MM.1S (cell line): ENCODE measurements around the gene EPB41L3.

Experiments used
- DNase-seq: peaks from one replicate; pipeline ENCODE4 v3.0.0-alpha.2; 2015
- H2AFZ ChIP-seq: fragments of 300-600 bp; sonication (generic); 2 replicates; pipeline ENCODE4 v1.6.0; 2016; ENCODE audit warnings: antibody characterized with exemption, low read length
- H3F3A ChIP-seq: fragments of 300-600 bp; sonication (generic); 2 replicates; pipeline ENCODE4 v1.6.1; 2016; ENCODE audit warnings: mild to moderate bottlenecking, antibody characterized with exemption, low read length, moderate library complexity, mixed read lengths; ENCODE audit not compliant: insufficient read depth
- H3K27ac ChIP-seq: fragments of 300-600 bp; sonication (generic); 2 replicates; pipeline ENCODE4 v1.5.1; 2016; ENCODE audit warnings: mild to moderate bottlenecking, low read length
- H3K27me3 ChIP-seq: fragments of 300-600 bp; sonication (generic); replicated peaks from 2 replicates; pipeline ENCODE4 v1.6.0; 2016; ENCODE audit warnings: low read length; ENCODE audit not compliant: insufficient read depth
- H3K36me3 ChIP-seq: fragments of 300-600 bp; sonication (generic); replicated peaks from 2 replicates; pipeline ENCODE4 v1.6.1; 2016; ENCODE audit warnings: mild to moderate bottlenecking, low read length, mixed read lengths; ENCODE audit not compliant: insufficient read depth
- H3K4me1 ChIP-seq: fragments of 300-600 bp; sonication (generic); 2 replicates; pipeline ENCODE4 v1.6.1; 2016; ENCODE audit warnings: low read length, mixed read lengths
- H3K4me2 ChIP-seq: fragments of 300-600 bp; sonication (generic); 2 replicates; pipeline ENCODE4 v1.6.0; 2016; ENCODE audit warnings: low read depth, low read length
- H3K4me3 ChIP-seq: fragments of 300-600 bp; sonication (generic); 2 replicates; pipeline ENCODE4 v1.5.1; 2016; ENCODE audit warnings: low read length, mixed read lengths
- H3K79me2 ChIP-seq: fragments of 300-600 bp; sonication (generic); 2 replicates; pipeline ENCODE4 v1.6.1; 2016; ENCODE audit warnings: mixed run types, low read length, mixed read lengths
- H3K9ac ChIP-seq: fragments of 300-600 bp; sonication (generic); 2 replicates; pipeline ENCODE4 v1.6.1; 2016; ENCODE audit warnings: low read length, mixed read lengths
- H3K9me2 ChIP-seq: fragments of 300-600 bp; sonication (generic); replicated peaks from 2 replicates; pipeline ENCODE4 v1.6.1; 2016; ENCODE audit warnings: mild to moderate bottlenecking, low read length, mixed read lengths; ENCODE audit not compliant: insufficient read depth
- H3K9me3 ChIP-seq: fragments of 300-600 bp; sonication (generic); replicated peaks from 2 replicates; pipeline ENCODE4 v1.6.1; 2016; ENCODE audit warnings: mild to moderate bottlenecking, low read length, mixed read lengths; ENCODE audit not compliant: insufficient read depth
- H4K20me1 ChIP-seq: fragments of 300-600 bp; sonication (generic); 2 replicates; pipeline ENCODE4 v1.6.1; 2016; ENCODE audit warnings: mild to moderate bottlenecking, low read length, moderate library complexity, mixed read lengths; ENCODE audit not compliant: insufficient read depth
- CTCF ChIP-seq: fragments of 300-600 bp; sonication (generic); IDR thresholded peaks from 2 replicates; pipeline ENCODE4 v1.5.1; 2016; ENCODE audit warnings: antibody characterized with exemption, low read length, mixed read lengths
- EZH2 ChIP-seq: fragments of 300-600 bp; sonication (generic); optimal IDR thresholded peaks from 2 replicates; pipeline ENCODE3; 2017; ENCODE audit warnings: low read depth, mild to moderate bottlenecking, antibody characterized with exemption, low read length, mixed read lengths
- EZH2phosphoT487 ChIP-seq: fragments of 300-600 bp; sonication (generic); IDR thresholded peaks from 2 replicates; pipeline ENCODE4 v1.6.1; 2018; ENCODE audit warnings: antibody characterized with exemption, low read length

EPB41L3 gene

GRCh38 chr18:5484526-5484925, 59.3 kb downstream of the EPB41L3 start:
- Histone ChIP-seq H3K4me1 (no peaks in the 10 kb centered on the region), H3K9me3 (no peaks in the 10 kb centered on the region)

GRCh38 chr18:5481621-5482020, 62.2 kb downstream of the EPB41L3 start:
- Histone ChIP-seq H2AFZ (no peak overlapping the region), H3K4me1 (no peaks in the 10 kb centered on the region), H3K79me2 (no peaks in the 10 kb centered on the region), H3K9me2 (no peaks in the 10 kb centered on the region), H3K27ac (no peak overlapping the region), H3K36me3 (no peaks in the 10 kb centered on the region), H3K4me2 (no peak overlapping the region), H3K4me3 (no peak overlapping the region), H3F3A (no peaks in the 10 kb centered on the region), H3K27me3 (no peaks in the 10 kb centered on the region), H3K9me3 (no peaks in the 10 kb centered on the region), H3K9ac (no peak overlapping the region), H4K20me1 (no peaks in the 10 kb centered on the region)
- no peak for DNase-seq
- TF ChIP-seq CTCF, result no peak
- no peak for TF ChIP-seq EZH2
- TF ChIP-seq EZH2phosphoT487, result no peak

More at GRCh38 chr18:5484526-5484925, 59.3 kb downstream of the EPB41L3 start:
- no peak overlapping the region for H2AFZ ChIP-seq
- H3K9ac ChIP-seq, result no peak overlapping the region
- H3K4me2 ChIP-seq, result no peak overlapping the region
- H3K27me3 ChIP-seq, result no peaks in the 10 kb centered on the region
- no peak overlapping the region for H3K27ac ChIP-seq
- no peaks in the 10 kb centered on the region for H3K9me2 ChIP-seq
- no peaks in the 10 kb centered on the region for H3K36me3 ChIP-seq
- TF ChIP-seq EZH2phosphoT487 (no peak), EZH2 (no peak), CTCF (no peak)
- no peaks in the 10 kb centered on the region for H3K79me2 ChIP-seq
- no peaks in the 10 kb centered on the region for H4K20me1 ChIP-seq
- no peak for DNase-seq
- no peak overlapping the region for H3K4me3 ChIP-seq
- H3F3A ChIP-seq, result no peaks in the 10 kb centered on the region

GRCh38 chr18:5478261-5478660, 65.5 kb downstream of the EPB41L3 start:
- TF ChIP-seq CTCF (no peak), EZH2phosphoT487 (no peak), EZH2 (no peak)
- no peak overlapping the region for H2AFZ ChIP-seq
- no peak overlapping the region for H3K4me2 ChIP-seq
- no peaks in the 10 kb centered on the region for H3K27me3 ChIP-seq
- H3K4me1 ChIP-seq, result no peaks in the 10 kb centered on the region
- H3K36me3 ChIP-seq, result no peaks in the 10 kb centered on the region
- DNase-seq, result no peak
- no peaks in the 10 kb centered on the region for H3K9me3 ChIP-seq
- no peaks in the 10 kb centered on the region for H4K20me1 ChIP-seq
- H3K9ac ChIP-seq, result no peak overlapping the region
- H3K9me2 ChIP-seq, result no peaks in the 10 kb centered on the region
- H3K4me3 ChIP-seq, result no peak overlapping the region
- H3K27ac ChIP-seq, result no peak overlapping the region
- H3K79me2 ChIP-seq, result no peaks in the 10 kb centered on the region
- no peaks in the 10 kb centered on the region for H3F3A ChIP-seq
